HepG2 (cell line): Measurements from ENCODE around the gene C1orf159. TPM values are rescaled to one million over a fixed set of nuclear protein-coding genes. Genes with fewer than 3 reads are reported as not detected.

Source experiments
- ATAC-seq: fragments of 200-7000 bp; cut with Tn5 transposase; 3 replicates; pipeline ENCODE4 v1.9.1; 2020; ENCODE audit warnings: mild to moderate bottlenecking, moderate library complexity
- BruUV-seq: library from RNA; stranded (reverse); fragments of 400-500 nt; replicated peaks from 2 replicates; lab custom pipeline; 2021; lab: Mats Ljungman, UMichigan
- CTCF ChIA-PET: fragments of 300-600 bp; formaldehyde crosslinking; extraction: SDS; loops from one replicate; lab custom pipeline; 2021; ENCODE audit warnings: low total read pairs, inconsistent platforms, low intra/inter-chr PET ratio; lab: Yijun Ruan, JAX
- POLR2A ChIA-PET: fragments of 350-600 bp; sonication (Branson Sonifier 250); formaldehyde crosslinking; loops from one replicate; lab custom pipeline; 2020; ENCODE audit warnings: antibody characterized with exemption, inconsistent platforms; lab: Yijun Ruan, JAX
- DNase-seq: peaks from one replicate; pipeline ENCODE4 v3.0.0-alpha.2; 2015; ENCODE audit warnings: low spot score
- FAIRE-seq: peaks from 3 replicates; lab custom pipeline; 2011; peaks lifted over from hg19 to GRCh38; lab: Jason Lieb, UNC
- H2AFZ ChIP-seq: one replicate; pipeline ENCODE4 v1.6.1; 2011; ENCODE audit warnings: low read length, inconsistent platforms
- H3K27ac ChIP-seq: fragments of 300-600 bp; 3 replicates; pipeline ENCODE4 v1.8.0; 2011; ENCODE audit warnings: mixed run types, mild to moderate bottlenecking, mixed read lengths, low read length, inconsistent platforms; ENCODE audit not compliant: insufficient read depth; ENCODE audit errors: extremely low read length
- H3K27me3 ChIP-seq, 2 experiments: fragments of 200-600 bp in 1 of 2; 2 replicates in 1 of 2; 3 replicates in 1 of 2; pipeline versions ENCODE4 v1.6.0 to v1.8.0; 2011; ENCODE audit warnings: low read length in 2 of 2, mild to moderate bottlenecking in 2 of 2, moderate library complexity in 2 of 2, inconsistent platforms in 1 of 2; ENCODE audit not compliant: insufficient read depth in 2 of 2, control insufficient read depth in 1 of 2
- H3K36me3 ChIP-seq, 2 experiments: fragments of 200-600 bp in 1 of 2; replicated peaks in 1 of 2; 2 replicates in 1 of 2; 3 replicates in 1 of 2; pipeline versions ENCODE4 v1.5.1 to v1.8.0; 2011; ENCODE audit warnings: low read length in 2 of 2, inconsistent platforms in 1 of 2; ENCODE audit not compliant: insufficient read depth in 2 of 2, control insufficient read depth in 1 of 2
- H3K4me1 ChIP-seq: 2 replicates; pipeline ENCODE4 v1.5.1; 2012; ENCODE audit warnings: low read length, inconsistent platforms; ENCODE audit not compliant: insufficient read depth
- H3K4me2 ChIP-seq: 2 replicates; pipeline ENCODE4 v1.6.0; 2011; ENCODE audit warnings: low read depth, low read length, inconsistent platforms
- H3K4me3 ChIP-seq, 3 experiments: fragments of 200-600 bp in 1 of 3; sonication (generic), shearing (Covaris generic) in 1 of 3; replicated peaks in 1 of 3; 2 replicates each; pipeline ENCODE4 v1.5.1; 2011 to 2016; ENCODE audit warnings: low read length in 3 of 3, inconsistent platforms in 2 of 3, low read depth in 2 of 3, mild to moderate bottlenecking in 2 of 3, control low read depth in 1 of 3, mixed read lengths in 1 of 3; ENCODE audit not compliant: insufficient read depth in 1 of 3
- H3K79me2 ChIP-seq: one replicate; pipeline ENCODE4 v1.6.1; 2011; ENCODE audit warnings: low read length, inconsistent platforms; ENCODE audit not compliant: insufficient read depth
- H3K9ac ChIP-seq: 2 replicates; pipeline ENCODE4 v1.6.0; 2011; ENCODE audit warnings: mild to moderate bottlenecking, low read depth, low read length, inconsistent platforms; ENCODE audit not compliant: insufficient read depth
- H3K9me3 ChIP-seq: 2 replicates; pipeline ENCODE4 v1.5.1; 2012; ENCODE audit warnings: mild to moderate bottlenecking, low read length
- H4K20me1 ChIP-seq: 2 replicates; pipeline ENCODE4 v1.6.0; 2011; ENCODE audit warnings: inconsistent platforms, mild to moderate bottlenecking, low read length, moderate library complexity; ENCODE audit not compliant: insufficient read depth
- AGO2 ChIP-seq: fragments of 200-400 bp; formaldehyde crosslinking; optimal IDR thresholded peaks from 2 replicates; pipeline ENCODE3; 2017; ENCODE audit warnings: mild to moderate bottlenecking, low read depth, low read length, moderate library complexity
- ATF7 ChIP-seq, 2 experiments: fragments of 450-650 bp in 1 of 2; sonication (generic) in 1 of 2; formaldehyde crosslinking in 1 of 2; IDR thresholded peaks; 2 replicates each; pipeline versions ENCODE4 v1.4.0 to v1.6.1; 2016 to 2020; ENCODE audit warnings: antibody characterized with exemption in 1 of 2, mild to moderate bottlenecking in 1 of 2, missing genetic modification reagents in 1 of 2
- CTCF ChIP-seq: sonication (generic); formaldehyde crosslinking; IDR thresholded peaks from 2 replicates; pipeline ENCODE4 v1.5.0; 2020; ENCODE audit warnings: mild to moderate bottlenecking, missing genetic modification reagents, moderate library complexity
- FOXK1 ChIP-seq: sonication (generic); formaldehyde crosslinking; IDR thresholded peaks from 2 replicates; pipeline ENCODE4 v1.4.0; 2020; ENCODE audit warnings: low read depth, missing genetic modification reagents, borderline replicate concordance
- GRHL1 ChIP-seq: sonication (generic); formaldehyde crosslinking; conservative IDR thresholded peaks from 2 replicates; pipeline ENCODE4 v1.8.0; 2022; ENCODE audit warnings: missing genetic modification reagents
- HDAC1 ChIP-seq: sonication (generic); formaldehyde crosslinking; IDR thresholded peaks from 2 replicates; pipeline ENCODE4 v1.5.1; 2020; ENCODE audit warnings: mild to moderate bottlenecking, missing genetic modification reagents
- KDM5B ChIP-seq: sonication (generic); formaldehyde crosslinking; IDR thresholded peaks from 2 replicates; pipeline ENCODE4 v1.4.0; 2020; ENCODE audit warnings: missing genetic modification reagents, mild to moderate bottlenecking, borderline replicate concordance
- NFKBIZ ChIP-seq: IDR thresholded peaks from 2 replicates; pipeline ENCODE4 v1.6.1; 2018; ENCODE audit warnings: missing genetic modification reagents, missing compliant biosample characterization
- RERE ChIP-seq: IDR thresholded peaks from 2 replicates; pipeline ENCODE4 v1.6.1; 2016; ENCODE audit warnings: low read depth, missing genetic modification reagents, missing compliant biosample characterization
- ZC3H4 ChIP-seq: sonication (generic); formaldehyde crosslinking; IDR thresholded peaks from 2 replicates; pipeline ENCODE4 v1.4.0; 2020; ENCODE audit warnings: missing genetic modification reagents, borderline replicate concordance
- WGBS: methylation state at CpG from one replicate; pipeline ENCODE4 v1.1.6; 2017; ENCODE audit warnings: low lambda C conversion rate; 5-methylcytosine and 5-hydroxymethylcytosine counted together
- in situ Hi-C: cut with HindIII; loops from 2 replicates; pipeline ENCODE4 v1.10.0; 2017; ENCODE audit warnings: low pct_unique_long_range_greater_than_20kb; ENCODE audit not compliant: extremely low pct_ligation_motif_present
- intact Hi-C: fragments of 100-400 bp; cut with micrococcal nuclease; formaldehyde crosslinking; loops from one replicate; pipeline ENCODE4 v1.10.0; 2022; ENCODE audit not compliant: unreplicated experiment
- polyA plus RNA-seq, 8 experiments: library from polyadenylated mRNA; depleted of rRNA in 3 of 8; stranded (reverse) in 7 of 8; unstranded in 1 of 8; fragments of >200 nt; fragmentation: Illumina TruSeq in 4 of 8; extraction: Trizol in 4 of 8; gene quantifications; 2 replicates each; pipeline versions ENCODE4 v1.2.1 to v1.2.3, GENCODE V29; 2011 to 2016; ENCODE audit warnings: low read depth in 4 of 8, missing spikeins in 1 of 8, mixed read lengths in 1 of 8; ENCODE audit not compliant: insufficient read depth in 1 of 8
- total RNA-seq, 5 experiments: library from RNA; depleted of rRNA; stranded (reverse); fragments of >200 nt; fragmentation: Illumina TruSeq; extraction: Trizol; gene quantifications; 2 replicates each; pipeline ENCODE4 v1.2.3, GENCODE V29; 2016; ENCODE audit warnings: low read depth in 1 of 5
- TF ChIP-seq, protein P1 (sequence below): sonication (generic); formaldehyde crosslinking; IDR thresholded peaks from 2 replicates; pipeline ENCODE4 v1.8.0; 2022; ENCODE audit warnings: low read depth, missing genetic modification reagents

The C1orf159 gene
- total and polyA plus RNA-seq, 2 of the 13 experiments (the other 11 are each of a cell fraction or from before 2014, with no cell fraction given) = 3.8 to 6.7 TPM

GRCh38 chr1:1058921-1059493 is 56.9 kb downstream of the C1orf159 start:
- Histone ChIP-seq H3K4me3 (peak overlapping the region; percentile 77 to 96 (median 87)), H4K20me1 (no peaks in the 10 kb centered on the region), H3K4me2 (peak overlapping the region; percentile 95), H3K9ac (peak overlapping the region; percentile 72), H3K4me1 (peaks cover 39% of the 10 kb centered on the region), H3K27me3 (no peaks in the 10 kb centered on the region), H3K36me3 (peaks cover 4 to 7% of the 10 kb centered on the region in 2 experiments; a peak in 3 of 5 replicates), H3K27ac (peak overlapping the region; percentile 63), H3K9me3 (no peaks in the 10 kb centered on the region), H2AFZ (no peak overlapping the region), H3K79me2 (no peaks in the 10 kb centered on the region)
- no TSS peak for BruUV-seq
- FAIRE-seq (no peak), ATAC-seq (peak; percentile 56), DNase-seq (no peak)
- WGBS = 1% methylated on average over 22 of the region's 48 CpGs
- POLR2A ChIA-PET = interaction anchor here (0.8 to 3.1 kb wide), 12 partner anchors 9 to 215 kb away, joined by 3 to 20 read pairs (median 4); partner anchors contain the start of genes ISG15, PLEKHN1 and UBE2J2
- in situ Hi-C loops (loop anchor here (5.0 kb wide), 1 partner anchor 37 kb away; the partner anchor contains the start of gene AGRN), intact Hi-C loops (loop anchor here (5.0 kb wide), 1 partner anchor 47 kb away; the partner anchor contains the start of gene ISG15)
- CTCF ChIA-PET = no interaction called here
- TF ChIP-seq AGO2 (peak; percentile 45), KDM5B (0 out of 2 replicates have a peak, but pooled peaks have one; percentile 6), FOXK1 (CRISPR knock-in tag) (0 out of 2 replicates have a peak, but pooled peaks have one; percentile 8), RERE (CRISPR knock-in tag) (no peak), CTCF (CRISPR knock-in tag) (peak; percentile 54; the same call in 1 of the 2 replicates), ATF7 (IDR thresholded peaks at IDR 0.05) (no peak), ATF7 (CRISPR knock-in tag; IDR thresholded peaks at IDR 0.05) (no peak), ZC3H4 (0 out of 2 replicates have a peak, but pooled peaks have one; percentile 14), NFKBIZ (CRISPR knock-in tag) (0 out of 2 replicates have a peak, but pooled peaks have one; percentile 19), HDAC1 (CRISPR knock-in tag) (peak; percentile 23; the same call in 1 of the 2 replicates), GRHL1 (no peak)
- TF ChIP-seq, protein P1, sequence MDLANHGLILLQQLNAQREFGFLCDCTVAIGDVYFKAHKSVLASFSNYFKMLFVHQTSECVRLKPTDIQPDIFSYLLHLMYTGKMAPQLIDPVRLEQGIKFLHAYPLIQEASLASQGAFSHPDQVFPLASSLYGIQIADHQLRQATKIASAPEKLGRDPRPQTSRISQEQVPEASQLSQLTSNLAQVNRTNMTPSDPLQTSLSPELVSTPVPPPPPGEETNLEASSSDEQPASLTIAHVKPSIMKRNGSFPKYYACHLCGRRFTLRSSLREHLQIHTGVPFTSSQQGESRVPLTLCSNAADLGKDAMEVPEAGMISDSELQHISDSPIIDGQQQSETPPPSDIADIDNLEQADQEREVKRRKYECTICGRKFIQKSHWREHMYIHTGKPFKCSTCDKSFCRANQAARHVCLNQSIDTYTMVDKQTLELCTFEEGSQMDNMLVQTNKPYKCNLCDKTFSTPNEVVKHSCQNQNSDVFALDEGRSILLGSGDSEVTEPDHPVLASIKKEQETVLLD (CRISPR knock-in tag) = peak; percentile 55; the same call in 1 of the 2 replicates
